ENCODE data around the gene COPS4.
"Not testable (repeated sequence)": the region's sequence is repeated elsewhere in the genome, so short reads cannot be mapped to it uniquely, and the experiment has no call there.

Gene COPS4

DNA sequence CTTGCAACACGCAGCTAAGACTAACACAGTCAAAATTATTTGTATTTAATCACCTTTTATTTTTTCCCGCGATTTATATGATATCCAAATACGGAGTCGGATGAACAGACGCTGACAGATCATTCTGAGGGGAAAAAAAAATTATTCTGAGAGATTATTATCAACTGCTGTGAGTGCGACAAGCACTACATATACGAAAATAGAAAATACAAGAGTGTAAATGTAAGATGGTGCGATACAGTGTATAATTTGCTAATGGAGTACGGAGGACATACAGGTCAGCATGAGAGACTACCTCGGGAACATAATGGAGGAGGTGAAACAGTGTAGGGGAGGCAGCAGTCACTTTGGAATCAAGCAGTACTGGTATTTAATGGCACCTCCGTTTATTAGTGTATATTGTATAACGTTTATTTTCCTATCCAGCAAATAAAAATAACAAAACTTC is 21.5 kb upstream of the COPS4 start:
- TF ChIP-seq, protein P1, sequence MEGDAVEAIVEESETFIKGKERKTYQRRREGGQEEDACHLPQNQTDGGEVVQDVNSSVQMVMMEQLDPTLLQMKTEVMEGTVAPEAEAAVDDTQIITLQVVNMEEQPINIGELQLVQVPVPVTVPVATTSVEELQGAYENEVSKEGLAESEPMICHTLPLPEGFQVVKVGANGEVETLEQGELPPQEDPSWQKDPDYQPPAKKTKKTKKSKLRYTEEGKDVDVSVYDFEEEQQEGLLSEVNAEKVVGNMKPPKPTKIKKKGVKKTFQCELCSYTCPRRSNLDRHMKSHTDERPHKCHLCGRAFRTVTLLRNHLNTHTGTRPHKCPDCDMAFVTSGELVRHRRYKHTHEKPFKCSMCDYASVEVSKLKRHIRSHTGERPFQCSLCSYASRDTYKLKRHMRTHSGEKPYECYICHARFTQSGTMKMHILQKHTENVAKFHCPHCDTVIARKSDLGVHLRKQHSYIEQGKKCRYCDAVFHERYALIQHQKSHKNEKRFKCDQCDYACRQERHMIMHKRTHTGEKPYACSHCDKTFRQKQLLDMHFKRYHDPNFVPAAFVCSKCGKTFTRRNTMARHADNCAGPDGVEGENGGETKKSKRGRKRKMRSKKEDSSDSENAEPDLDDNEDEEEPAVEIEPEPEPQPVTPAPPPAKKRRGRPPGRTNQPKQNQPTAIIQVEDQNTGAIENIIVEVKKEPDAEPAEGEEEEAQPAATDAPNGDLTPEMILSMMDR (IDR thresholded peaks at IDR 0.05; ENCODE audit: borderline replicate concordance, insufficient read depth, low read depth, low read length), result no peak
- H3K4me3 ChIP-seq (ENCODE audit: low read depth, low read length), result peak overlapping the region; percentile 61

DNA sequence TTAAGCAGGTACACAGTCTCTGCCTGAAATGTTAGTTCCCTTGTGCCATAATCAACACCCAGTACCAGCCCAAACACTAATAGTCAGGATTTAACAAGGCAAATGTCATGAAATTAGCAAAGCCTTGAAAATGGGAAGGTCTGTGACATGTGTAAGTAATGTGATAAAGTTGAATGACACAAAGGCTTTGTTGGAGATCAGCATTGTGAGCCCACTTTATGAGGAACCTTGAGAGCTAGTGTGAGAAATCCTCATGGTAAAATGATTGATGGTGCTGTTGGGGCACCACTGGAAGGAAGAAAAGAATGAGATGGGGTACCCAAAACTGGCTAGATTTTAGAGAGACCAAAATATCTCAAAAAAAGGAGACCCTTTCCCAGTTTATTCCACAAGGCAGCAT is 21.1 kb upstream of the COPS4 start:
- no peak overlapping the region for H3K4me3 ChIP-seq (ENCODE audit: low read depth, low read length)
- TF ChIP-seq, protein P1 (IDR thresholded peaks at IDR 0.05; ENCODE audit: borderline replicate concordance, insufficient read depth, low read depth, low read length), result no peak

DNA sequence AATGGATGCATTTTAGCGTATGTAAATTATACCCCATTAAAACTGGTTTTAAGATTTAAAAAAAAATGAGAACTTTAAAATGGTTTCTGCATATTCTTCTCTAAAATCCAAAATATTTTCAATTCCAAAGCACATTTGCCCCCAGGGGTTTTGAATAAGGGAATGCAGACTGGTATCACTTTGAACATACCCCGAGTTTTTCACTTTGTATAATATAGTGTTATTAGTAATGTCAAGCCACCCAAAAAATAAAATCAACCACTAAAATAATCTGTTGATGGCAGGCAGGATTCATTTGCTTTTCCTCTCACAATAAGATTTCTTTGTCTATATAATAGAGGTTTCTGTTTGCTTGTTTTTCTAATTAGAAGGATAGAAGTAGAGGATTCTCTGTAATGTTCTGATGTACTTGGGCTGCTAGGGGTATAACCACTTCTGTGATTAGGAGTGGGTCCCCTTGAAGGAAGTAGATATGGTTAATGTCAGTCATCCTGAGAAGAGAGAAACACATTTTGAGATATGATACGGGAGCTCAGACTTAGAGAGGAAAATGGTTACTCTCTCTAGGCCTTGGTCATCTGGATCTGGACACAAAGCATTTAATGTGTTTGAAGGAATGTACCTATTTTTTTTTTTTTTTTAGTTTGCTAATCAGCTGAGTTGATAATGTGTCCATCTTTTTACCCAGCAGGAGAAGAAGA is 15.0 kb upstream of the COPS4 start:
- TF ChIP-seq, protein P1 (IDR thresholded peaks at IDR 0.05; ENCODE audit: borderline replicate concordance, insufficient read depth, low read depth, low read length), result no peak
- H3K4me3 ChIP-seq (ENCODE audit: low read depth, low read length), result no peak overlapping the region

DNA sequence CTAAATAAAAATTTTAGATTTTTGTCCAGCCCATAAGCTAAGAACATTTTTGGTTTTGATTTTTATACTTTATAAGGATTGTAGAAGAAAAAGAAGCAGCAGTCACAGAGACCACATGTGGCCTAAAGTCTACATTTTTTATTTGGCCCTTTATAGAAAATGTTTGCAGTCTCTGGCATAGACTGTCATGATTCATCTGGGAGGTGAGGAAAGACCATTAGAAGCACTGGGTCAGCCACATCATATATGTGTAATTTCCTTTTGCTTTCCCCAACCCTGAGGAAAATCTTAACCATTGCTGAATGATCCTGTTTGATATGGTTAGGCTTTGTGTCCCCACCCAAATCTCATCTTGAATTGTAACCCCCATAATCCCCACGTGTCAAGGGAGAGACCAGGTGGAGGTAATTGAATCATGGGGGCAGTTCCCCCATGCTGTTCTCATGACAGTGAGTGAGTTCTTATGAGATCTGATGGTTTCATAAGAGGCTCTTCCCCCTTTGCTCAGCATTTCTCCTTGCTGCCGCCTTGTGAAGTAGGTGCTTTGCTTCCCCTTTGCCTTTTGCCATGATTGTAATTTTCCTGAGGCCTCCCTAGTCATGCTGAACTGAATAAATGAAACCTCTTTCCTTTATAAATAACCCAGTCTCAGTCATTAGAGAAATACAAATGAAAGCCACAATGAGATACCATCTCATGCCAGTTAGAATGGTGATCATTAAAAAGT is 12.1 kb upstream of the COPS4 start:
- H3K4me3 ChIP-seq (ENCODE audit: low read depth, low read length), result no peak overlapping the region
- TF ChIP-seq, protein P1 (IDR thresholded peaks at IDR 0.05; ENCODE audit: borderline replicate concordance, insufficient read depth, low read depth, low read length), result no peak

DNA sequence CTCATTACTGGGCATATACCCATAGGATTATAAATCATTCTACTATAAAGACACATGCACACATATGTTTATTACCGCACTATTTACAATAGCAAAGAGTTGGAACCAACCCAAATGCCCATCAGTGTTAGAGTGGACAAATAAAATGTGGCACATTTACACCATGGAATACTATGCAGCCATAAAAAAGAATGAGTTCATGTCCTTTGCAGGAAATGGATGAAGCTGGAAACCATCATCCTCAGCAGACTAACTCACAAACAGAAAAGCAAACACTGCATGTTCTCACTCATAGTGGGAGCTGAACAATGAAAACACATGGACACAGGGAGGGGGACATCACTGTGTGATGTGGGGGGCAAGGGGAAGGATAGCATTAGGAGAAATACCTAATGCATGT is 11.4 kb upstream of the COPS4 start:
- H3K4me3 ChIP-seq (ENCODE audit: low read depth, low read length), result not testable (repeated sequence)

DNA sequence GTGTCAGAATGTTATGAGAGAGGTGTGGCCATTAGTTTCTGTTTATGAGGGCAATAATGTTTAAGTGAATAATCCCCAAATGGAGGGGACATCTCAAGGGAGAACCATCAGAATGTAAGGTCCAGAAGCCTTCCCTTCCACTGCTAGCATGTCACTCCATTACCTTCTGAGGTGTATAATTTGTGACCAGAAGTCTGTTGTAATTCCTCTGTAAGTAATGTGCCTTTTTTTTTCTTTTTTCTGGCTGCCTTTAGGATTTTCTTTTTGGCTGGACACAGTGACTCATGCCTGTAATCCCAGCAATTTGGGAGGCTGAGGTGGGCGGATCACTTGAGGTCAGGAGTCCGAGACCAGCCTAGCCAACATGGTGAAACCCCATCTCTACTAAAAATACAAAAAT is 10.8 kb upstream of the COPS4 start:
- TF ChIP-seq, protein P1 (IDR thresholded peaks at IDR 0.05; ENCODE audit: borderline replicate concordance, insufficient read depth, low read depth, low read length), result no peak
- H3K4me3 ChIP-seq (ENCODE audit: low read depth, low read length), result no peak overlapping the region

DNA sequence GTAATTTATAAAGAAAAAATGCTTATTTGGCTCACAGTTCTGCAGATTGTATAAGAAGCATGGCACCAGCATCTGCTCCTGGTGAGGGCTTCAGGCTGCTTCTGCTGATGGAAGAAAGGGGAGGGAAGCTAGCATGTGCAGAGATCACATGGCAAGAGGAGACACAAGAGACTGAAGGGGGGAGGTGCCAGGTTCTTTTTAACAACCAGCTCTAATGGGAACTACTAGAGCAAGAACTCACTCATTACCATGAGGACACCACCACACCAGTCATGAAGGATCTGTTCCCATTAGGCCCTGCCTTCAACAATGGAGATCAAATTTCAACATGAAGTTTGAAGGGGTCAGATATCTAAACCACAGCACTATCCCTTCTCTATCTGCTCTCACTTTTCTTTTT is 9.4 kb upstream of the COPS4 start:
- TF ChIP-seq, protein P1 (IDR thresholded peaks at IDR 0.05; ENCODE audit: borderline replicate concordance, insufficient read depth, low read depth, low read length), result no peak
- no peak overlapping the region for H3K4me3 ChIP-seq (ENCODE audit: low read depth, low read length)

Measured in GM12875 (cell line).